ENCODE measurements around the gene NOL3.

DNA sequence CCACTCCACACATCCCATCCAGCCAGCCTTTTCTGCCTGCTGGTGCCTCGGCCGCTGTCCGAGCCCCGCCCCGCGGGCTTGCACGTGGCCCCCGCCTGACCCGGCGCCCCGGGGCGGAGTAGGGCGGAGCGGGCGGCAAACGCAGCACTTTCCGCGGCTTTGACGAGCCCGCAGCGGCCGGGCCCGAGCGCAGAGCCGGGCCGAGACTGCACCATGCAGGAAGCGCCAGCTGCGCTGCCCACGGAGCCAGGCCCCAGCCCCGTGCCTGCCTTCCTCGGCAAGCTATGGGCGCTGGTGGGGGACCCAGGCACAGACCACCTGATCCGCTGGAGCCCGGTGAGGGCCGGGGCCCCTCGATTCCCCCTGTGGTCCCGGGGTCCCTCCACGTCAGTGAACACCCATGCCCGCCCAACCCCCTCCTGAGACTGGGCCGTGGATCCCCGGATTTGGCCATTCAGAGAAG, 5.7 kb upstream of the NOL3 start, which contains the start of gene HSF4:
- TF ChIP-seq, protein P1, sequence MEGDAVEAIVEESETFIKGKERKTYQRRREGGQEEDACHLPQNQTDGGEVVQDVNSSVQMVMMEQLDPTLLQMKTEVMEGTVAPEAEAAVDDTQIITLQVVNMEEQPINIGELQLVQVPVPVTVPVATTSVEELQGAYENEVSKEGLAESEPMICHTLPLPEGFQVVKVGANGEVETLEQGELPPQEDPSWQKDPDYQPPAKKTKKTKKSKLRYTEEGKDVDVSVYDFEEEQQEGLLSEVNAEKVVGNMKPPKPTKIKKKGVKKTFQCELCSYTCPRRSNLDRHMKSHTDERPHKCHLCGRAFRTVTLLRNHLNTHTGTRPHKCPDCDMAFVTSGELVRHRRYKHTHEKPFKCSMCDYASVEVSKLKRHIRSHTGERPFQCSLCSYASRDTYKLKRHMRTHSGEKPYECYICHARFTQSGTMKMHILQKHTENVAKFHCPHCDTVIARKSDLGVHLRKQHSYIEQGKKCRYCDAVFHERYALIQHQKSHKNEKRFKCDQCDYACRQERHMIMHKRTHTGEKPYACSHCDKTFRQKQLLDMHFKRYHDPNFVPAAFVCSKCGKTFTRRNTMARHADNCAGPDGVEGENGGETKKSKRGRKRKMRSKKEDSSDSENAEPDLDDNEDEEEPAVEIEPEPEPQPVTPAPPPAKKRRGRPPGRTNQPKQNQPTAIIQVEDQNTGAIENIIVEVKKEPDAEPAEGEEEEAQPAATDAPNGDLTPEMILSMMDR (IDR thresholded peaks at IDR 0.05) = no peak
- TF ChIP-seq POLR2A (IDR thresholded peaks at IDR 0.05) (peak in 1 of 2 donors; percentile 33), POLR2AphosphoS5 (IDR thresholded peaks at IDR 0.05) (no peak)

Data from suprapubic skin (tissue), 4 donors.